H1 (cell line): ENCODE data around the gene PID1.

Experiments
- EZH2 ChIP-seq: fragments of 200-600 bp; sonication (generic); IDR thresholded peaks from 2 replicates; pipeline ENCODE4 v1.7.1; 2012; ENCODE audit warnings: low read depth, mild to moderate bottlenecking, moderate library complexity, low read length, inconsistent platforms; ENCODE audit not compliant: severe bottlenecking
- POLR2A ChIP-seq, 2 experiments: IDR thresholded peaks; 1 replicate in 1 of 2; 2 replicates in 1 of 2; pipeline ENCODE4 v1.6.1; 2011; ENCODE audit warnings: low read depth in 2 of 2, low read length in 2 of 2, mild to moderate bottlenecking in 2 of 2; ENCODE audit errors: control extremely low read depth in 1 of 2
- POLR2AphosphoS5 ChIP-seq: IDR thresholded peaks from 2 replicates; pipeline ENCODE4 v1.6.1; 2011; ENCODE audit warnings: low read depth, low read length
- TF ChIP-seq, protein P1 (sequence below): IDR thresholded peaks from 2 replicates; pipeline ENCODE4 v1.6.1; 2012; ENCODE audit warnings: inconsistent platforms
- TF ChIP-seq, protein P2 (sequence below), 3 experiments: IDR thresholded peaks; 1 replicate in 2 of 3; 2 replicates in 1 of 3; pipeline versions ENCODE4 v1.5.1 to v1.6.1; 2011; ENCODE audit warnings: low read length in 3 of 3, mild to moderate bottlenecking in 3 of 3, inconsistent platforms in 2 of 3, low read depth in 1 of 3, moderate library complexity in 1 of 3; ENCODE audit not compliant: insufficient read depth in 1 of 3; ENCODE audit errors: control extremely low read depth in 1 of 3

DNA sequence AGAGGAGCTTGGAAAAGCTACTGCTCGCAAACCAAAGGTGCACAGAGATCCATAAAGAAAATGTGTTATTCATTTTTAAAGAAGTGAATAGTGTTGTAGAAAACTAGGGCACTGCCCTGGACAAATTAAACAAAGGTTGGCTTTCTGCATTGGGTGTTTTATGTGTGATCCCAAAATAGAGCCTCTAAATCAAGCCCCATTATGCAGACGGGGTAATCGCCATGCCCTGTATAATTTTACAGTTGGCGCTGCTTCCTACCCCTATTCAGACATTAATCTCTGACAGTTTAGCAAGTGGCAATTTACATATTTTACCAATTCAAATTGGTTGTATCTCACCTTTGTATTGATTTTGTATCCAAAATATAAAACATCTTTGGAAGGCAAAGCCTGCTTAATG, 109.1 kb downstream of the PID1 start:
- TF ChIP-seq, protein P1, sequence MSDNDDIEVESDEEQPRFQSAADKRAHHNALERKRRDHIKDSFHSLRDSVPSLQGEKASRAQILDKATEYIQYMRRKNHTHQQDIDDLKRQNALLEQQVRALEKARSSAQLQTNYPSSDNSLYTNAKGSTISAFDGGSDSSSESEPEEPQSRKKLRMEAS: no peak
- TF ChIP-seq, protein P2, sequence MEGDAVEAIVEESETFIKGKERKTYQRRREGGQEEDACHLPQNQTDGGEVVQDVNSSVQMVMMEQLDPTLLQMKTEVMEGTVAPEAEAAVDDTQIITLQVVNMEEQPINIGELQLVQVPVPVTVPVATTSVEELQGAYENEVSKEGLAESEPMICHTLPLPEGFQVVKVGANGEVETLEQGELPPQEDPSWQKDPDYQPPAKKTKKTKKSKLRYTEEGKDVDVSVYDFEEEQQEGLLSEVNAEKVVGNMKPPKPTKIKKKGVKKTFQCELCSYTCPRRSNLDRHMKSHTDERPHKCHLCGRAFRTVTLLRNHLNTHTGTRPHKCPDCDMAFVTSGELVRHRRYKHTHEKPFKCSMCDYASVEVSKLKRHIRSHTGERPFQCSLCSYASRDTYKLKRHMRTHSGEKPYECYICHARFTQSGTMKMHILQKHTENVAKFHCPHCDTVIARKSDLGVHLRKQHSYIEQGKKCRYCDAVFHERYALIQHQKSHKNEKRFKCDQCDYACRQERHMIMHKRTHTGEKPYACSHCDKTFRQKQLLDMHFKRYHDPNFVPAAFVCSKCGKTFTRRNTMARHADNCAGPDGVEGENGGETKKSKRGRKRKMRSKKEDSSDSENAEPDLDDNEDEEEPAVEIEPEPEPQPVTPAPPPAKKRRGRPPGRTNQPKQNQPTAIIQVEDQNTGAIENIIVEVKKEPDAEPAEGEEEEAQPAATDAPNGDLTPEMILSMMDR (IDR thresholded peaks at IDR 0.05; ENCODE audit: control extremely low read depth in 1 of 3, insufficient read depth in 1 of 3, low read depth in 1 of 3, low read length in 3 of 3): no peak
- no peak for TF ChIP-seq POLR2A (IDR thresholded peaks at IDR 0.05; ENCODE audit: control extremely low read depth in 1 of 2, low read depth in 2 of 2, low read length in 2 of 2)
- TF ChIP-seq POLR2AphosphoS5: no peak
- no peak for TF ChIP-seq EZH2
